Left colon (tissue), 2 donors: ENCODE measurements around the gene DUOXA1. TPM values are rescaled to one million over a fixed set of nuclear protein-coding genes. Genes with fewer than 3 reads are reported as not detected.
A peak's percentile ranks its signal among the peaks of the same experiment; 100 is the strongest.

Source experiments
- ATAC-seq: fragments of 200-7000 bp; cut with Tn5 transposase; one replicate; pipeline ENCODE4 v1.9.1; 2020; ENCODE audit warnings: mild to moderate bottlenecking, moderate library complexity
- DNase-seq, 2 donors: peaks; one replicate each; pipeline ENCODE4 v3.0.0-alpha.2; 2020
- intact Hi-C, 2 donors: fragments of 100-400 bp; cut with DNase I in 1 of 2; cut with micrococcal nuclease in 1 of 2; formaldehyde crosslinking; loops; one replicate each; pipeline versions ENCODE4 v1.11.2 to v1.14.0; 2022; cut with DNase I, micrococcal nuclease
- long read RNA-seq: library from polyadenylated mRNA; unstranded; transcript quantifications from one replicate; pipeline ENCODE4 v2.0.0, GENCODE V29; 2021
- total RNA-seq, 2 donors: library from RNA; stranded (reverse); fragmentation: NEBNext Ultra II Directional; extraction: Animal tissue kit (Norgen Biotek cat#: 25700); gene quantifications; one replicate each; pipeline ENCODE4 v1.2.1, GENCODE V29; 2021
- donor health status: DM: no; HTN: no; CAD: no.
- donor health status: DM: yes; HTN: yes; CAD: no.

Gene DUOXA1, protein sequence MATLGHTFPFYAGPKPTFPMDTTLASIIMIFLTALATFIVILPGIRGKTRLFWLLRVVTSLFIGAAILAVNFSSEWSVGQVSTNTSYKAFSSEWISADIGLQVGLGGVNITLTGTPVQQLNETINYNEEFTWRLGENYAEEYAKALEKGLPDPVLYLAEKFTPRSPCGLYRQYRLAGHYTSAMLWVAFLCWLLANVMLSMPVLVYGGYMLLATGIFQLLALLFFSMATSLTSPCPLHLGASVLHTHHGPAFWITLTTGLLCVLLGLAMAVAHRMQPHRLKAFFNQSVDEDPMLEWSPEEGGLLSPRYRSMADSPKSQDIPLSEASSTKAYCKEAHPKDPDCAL
- 1 to 10 TPM in 1 of 2 donors, under 1 TPM in 1; 0.67 to 1.6 TPM for total RNA-seq
- long read RNA-seq: 0 reads

DNA sequence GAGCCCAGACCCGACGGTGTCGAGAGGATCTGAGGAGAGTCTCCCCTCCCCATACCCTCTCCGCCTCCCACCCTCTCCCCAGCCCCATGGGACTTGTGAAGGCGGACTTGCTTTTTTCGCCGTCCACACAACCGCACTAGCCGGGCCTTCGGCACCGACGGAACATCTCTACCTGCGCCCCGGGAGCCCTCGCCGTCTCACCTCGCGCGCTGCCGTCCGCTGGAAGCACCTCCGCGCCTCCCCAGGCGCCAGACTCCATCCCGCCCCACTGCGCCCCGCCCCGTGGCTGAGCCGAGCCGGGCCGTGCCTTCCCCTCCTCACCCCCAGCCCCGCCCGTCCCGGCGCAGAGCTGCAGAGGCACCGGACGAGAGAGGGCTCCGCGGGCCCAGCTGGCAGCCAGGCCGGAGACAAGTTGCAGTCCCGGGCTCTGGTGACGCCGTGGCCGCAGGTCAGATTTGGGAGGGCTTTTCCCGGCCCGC lies at the start of gene DUOXA1, which contains the start of gene DUOX1:
DUOXA1 (minus strand) TSS at position 229 of the 479 bp plus-strand sequence. CDS start 6,865 bp downstream, outside the sequence.
DUOX1 (plus strand) TSS at position 344 of the 479 bp plus-strand sequence. CDS start 1,973 bp downstream, outside the sequence.
- peak; percentile 90 for ATAC-seq
- intact Hi-C loops: no loop called here
- DNase-seq: peak in 1 of 2 donors; percentile 64

DNA sequence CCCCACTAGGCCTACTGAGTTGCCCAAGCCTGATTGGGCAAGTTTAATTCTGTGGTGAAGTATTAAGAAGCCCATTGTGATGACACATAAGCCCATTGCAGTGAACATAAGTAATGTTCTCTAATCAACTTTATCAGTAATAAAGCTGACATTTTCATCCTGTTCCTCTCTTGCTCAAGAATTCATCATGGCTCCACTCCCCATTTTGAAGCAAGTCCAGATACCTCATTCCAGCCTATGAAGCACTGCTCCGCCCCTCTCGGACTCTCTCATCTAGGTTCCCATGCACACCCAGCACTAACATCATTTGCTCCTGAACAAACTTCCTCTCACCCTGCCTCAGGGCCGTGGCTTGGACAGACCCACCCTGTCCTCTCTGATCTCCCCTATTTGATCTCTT lies 47.6 kb upstream of the DUOXA1 start:
- no peak for ATAC-seq
- DNase-seq: no peak
- intact Hi-C loops: no loop called here

DNA sequence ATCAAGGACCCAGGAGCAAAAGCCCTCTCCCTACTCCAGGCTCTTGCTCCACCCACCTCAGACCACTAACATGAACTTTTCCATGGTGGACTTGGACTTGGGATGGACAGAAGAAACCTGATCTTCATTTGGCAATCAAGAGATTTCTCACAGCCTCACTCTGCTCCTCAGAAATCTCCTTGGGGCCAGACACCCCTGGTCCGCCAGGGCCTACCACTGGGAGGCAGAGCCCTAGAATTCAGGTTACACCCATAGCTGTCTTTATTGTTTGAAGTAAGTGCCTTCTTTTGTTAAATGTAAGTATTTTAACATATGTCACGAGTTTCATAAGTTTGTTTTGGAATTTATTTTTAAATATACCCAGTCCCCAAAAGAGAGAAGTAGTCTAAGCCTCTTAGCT lies 44.9 kb upstream of the DUOXA1 start:
- intact Hi-C loops: no loop called here
- no peak for ATAC-seq

DNA sequence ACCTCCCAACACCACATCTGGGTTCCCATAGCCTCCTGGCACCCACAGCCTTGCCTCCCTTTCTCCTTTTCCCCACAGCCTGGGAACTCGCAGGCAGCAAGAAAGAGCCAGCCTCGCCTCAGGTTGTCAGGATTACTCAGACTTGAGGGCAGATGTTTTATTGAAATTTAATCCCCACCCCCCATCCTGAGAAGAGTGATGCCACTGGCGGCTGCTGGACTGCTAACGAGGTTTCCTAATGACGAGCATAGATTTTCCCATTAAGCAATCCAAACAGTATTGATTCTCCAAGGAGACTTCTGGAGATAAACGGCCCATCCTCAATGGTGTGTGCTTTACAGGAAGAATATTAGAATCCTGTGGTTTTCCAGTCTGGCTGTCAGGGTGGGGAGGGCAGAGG lies 44.4 kb upstream of the DUOXA1 start:
- DNase-seq: no peak
- ATAC-seq: no peak
- intact Hi-C loops: no loop called here

More for the DNA sequence above, 44.9 kb upstream of the DUOXA1 start:
- DNase-seq: no peak

DNA sequence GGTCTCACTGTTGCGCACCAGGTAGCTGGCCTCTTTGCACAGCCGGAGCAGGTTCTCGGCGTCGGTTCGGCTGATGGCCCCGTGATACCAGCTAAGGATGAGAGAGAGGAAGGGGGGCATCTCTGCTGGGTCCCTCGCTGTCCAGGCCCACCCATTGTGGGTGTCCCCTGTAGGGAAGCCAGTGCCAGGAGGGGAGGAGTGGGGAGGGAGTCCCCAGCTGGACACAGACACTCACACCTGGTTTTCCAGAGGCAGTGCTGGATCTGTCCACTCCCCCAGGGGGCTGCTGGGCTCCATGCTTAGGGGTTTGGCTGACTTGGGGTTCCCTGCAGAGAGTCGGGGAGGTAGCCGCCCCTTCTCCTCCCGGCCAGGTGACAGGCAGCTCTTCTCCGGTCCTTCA lies 42.2 kb upstream of the DUOXA1 start:
- no peak for ATAC-seq
- intact Hi-C loops: no loop called here
- no peak for DNase-seq

DNA sequence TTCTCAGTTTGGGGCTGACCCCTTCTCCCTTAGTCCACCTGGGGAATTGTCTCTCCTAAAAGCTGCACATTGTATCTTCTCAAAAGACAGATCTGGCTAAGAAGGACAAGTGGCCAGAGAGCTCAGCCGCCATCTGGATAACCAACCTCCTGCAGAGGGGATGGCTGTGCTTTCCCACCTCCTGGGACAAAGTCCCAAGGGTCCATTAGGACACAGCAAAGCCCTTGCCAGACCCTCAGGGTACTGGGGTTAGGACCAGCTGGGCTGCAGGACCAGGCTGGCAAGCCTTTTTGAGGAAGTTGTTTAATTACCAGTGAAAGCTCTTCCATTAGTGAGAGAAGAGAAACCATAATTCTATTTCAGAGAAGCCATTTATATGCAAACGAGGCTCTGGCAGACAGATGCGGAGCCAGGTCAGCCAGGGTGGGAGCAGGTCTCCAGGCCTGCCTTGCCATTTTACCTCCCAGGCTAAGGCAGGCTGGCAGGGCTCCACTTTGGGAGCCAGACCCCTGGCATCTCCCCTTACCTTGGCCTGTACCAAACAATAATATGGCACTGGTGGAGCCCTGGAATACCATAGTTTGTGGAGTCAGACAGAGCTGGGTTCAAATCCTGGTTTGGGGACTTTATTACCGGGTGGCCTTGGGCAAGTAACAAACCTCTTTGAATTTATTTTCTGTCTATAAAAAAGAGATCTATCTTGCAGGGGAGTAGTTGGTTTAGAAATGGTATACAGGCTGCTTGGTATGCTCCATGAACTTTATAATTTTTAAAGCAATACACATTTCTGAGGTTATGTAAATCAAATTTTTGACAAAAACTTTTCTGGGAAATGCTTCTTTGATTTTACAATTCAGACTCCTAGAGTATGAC lies 40.2 kb upstream of the DUOXA1 start:
- intact Hi-C loops: no loop called here
- DNase-seq (no peak), ATAC-seq (no peak)

DNA sequence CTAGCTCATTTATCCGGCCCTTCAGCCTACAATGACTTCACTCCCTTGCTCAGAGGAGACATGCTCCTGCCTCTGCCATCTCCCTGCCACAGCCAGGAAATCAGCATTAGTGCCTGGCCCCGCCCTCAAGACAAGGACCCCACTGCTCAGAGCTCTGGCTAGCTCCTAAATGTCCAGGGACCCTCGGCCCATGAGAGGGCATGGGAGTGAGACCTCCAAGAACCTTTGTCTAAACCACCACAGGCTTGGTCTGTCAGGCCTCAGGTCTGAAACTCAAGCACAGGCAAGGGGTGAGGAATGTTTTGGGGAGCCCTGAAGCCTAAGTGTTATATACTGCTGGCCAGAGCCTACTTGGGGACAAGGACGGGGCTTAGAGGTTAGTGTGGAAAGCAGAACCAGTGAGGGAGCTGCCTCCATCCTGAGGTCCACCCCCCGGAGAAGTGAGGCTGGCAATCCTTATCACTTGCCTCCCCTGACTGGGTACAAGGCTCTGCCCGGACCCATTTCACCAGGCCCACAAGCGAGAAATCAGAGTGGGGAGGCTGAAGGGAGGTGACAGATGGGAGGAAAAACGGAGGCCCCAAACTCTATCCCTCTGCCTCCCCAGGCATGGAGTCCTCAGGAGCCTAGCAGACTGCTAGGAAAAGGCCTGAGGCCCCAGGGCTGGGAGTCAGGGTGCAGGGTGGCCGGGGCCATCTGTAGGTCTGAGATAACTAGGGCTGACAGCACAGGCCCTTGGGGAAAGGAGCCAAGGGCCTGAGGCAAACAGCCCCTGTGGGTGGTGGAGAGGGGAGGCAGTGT lies 39.3 kb upstream of the DUOXA1 start:
- DNase-seq: no peak
- intact Hi-C loops: no loop called here
- ATAC-seq: no peak

DNA sequence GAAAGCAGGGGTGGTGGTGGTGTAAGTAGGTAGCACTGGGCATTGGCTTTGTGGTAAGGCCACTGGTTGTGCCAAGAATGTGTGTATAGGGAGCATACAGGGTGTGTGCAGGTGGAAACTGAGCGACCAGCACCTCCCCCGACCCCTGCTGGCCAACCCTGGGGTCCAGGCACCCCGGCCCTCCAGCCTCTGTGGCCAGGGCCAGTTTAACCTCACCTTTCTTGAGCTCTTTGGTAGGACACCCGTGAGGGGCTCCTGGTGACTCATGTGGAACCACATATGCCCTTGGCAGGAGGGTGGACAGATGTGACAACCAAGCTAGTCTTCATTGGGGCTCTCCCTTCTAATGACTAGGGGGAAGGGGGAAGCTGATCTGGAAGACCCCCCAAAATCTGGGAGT lies 38.6 kb upstream of the DUOXA1 start:
- intact Hi-C loops: no loop called here
- ATAC-seq: no peak
- DNase-seq: no peak

DNA sequence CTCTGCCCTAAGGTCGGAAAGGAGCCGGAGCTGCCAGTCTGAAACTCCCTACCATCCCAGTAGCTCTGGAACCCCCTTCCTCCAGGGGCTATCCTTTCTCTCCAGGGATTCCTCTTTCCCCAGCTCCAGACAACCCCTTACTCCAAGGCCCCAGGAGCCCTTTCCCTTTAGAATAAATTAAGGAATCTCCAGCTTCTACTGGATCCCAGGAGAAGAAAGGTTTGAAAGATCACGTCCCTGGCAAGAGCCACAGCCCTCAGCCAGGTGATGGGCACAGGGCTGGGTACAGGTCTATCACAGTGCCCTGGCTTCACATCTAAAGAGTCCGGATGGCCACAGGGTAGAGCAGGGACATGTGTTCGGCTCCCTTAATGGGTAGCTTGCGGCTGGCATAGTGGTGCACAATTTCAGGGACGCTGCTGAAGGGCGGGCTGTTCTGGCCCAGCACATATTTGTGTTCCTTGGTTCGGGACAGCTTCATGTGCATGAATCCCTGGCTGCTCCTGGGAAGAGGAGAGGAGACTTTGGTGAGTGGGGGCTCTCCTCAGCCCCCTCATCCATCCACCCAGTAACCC lies 38.0 kb upstream of the DUOXA1 start:
- intact Hi-C loops: no loop called here
- no peak for DNase-seq
- no peak for ATAC-seq

DNA sequence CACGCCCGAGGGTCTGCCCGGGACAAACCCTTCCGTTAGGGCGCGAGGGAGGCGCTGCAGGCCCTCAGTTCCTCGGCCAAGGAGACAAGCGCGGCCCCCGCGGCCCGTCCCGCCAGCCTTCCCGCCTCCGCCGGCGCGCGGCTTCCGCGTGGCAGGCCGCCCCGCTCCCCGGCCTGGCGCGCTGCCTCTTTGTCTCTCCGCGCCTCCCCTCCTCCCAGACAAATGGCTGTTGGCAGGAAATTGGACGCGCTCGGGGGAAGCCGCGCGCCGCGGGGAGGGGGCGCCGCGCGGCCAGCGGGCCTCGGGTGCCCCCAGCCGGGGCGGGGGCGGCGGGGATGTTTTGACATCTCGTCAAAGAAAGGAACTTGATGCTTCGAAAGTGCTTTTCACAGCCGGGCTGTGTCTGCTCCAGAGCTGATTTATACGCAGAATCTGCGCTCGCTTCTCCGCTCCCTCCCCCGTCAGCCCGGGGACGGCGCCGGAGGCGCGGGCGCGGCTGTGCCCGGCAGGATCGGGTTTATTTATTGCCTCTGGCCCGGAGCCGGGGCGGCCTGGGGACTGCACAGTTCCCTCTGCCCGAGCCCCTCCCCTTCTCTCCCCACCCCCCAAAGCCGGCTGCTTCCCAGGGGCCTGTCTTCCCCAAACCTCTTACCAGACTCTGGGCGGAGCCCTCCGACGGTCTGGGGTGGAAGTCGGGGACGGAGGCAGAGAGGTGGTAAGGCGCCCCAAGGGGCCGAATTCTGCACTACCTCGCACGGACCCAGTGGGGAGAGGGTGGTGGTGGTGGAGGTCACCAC lies 37.4 kb upstream of the DUOXA1 start:
- intact Hi-C loops: no loop called here
- ATAC-seq (peak; percentile 88), DNase-seq (peak; percentile 91)

DNA sequence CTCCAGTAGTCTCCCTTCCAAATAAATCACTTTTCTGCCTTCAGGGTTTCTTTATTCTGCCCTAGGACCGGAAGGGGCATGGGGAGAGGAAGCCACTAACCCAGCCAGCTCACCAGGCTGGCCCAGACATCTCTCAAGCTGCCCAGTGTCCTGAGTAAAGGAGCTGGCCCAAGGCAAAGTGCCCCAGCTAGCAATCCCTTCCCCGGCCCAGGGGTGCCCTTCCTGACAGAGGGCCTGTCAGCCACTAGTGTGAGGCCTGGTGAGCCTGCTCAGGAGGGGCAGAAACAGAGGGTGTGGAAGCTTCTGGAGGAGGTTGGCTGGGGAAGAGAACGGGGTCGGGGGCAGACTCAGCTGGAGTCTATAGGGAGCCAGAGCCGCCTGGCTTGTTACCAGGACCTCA lies 35.9 kb upstream of the DUOXA1 start:
- ATAC-seq: no peak
- intact Hi-C loops: no loop called here
- DNase-seq: no peak

DNA sequence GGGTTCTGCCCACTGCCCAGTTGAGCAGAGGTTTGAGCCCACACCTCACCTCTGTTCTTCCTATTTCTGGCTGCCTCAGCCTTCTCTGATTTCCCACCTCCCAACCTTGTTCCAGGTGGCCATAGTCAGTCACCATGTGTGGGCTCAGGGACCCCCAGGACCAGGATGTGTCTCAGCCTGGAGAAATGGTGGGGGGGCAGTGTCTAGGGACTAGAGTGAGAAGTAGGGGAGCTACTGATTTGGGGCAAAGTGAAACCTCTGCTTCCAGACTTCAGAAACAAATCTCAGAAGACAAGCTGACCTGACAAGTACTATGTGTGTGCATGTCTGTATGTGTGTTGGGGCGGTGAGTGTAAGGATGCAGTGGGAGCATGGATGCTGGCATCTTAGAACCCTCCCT lies 35.2 kb upstream of the DUOXA1 start:
- DNase-seq: no peak
- no peak for ATAC-seq
- intact Hi-C loops: loop anchor here in 1 of 2 donors (5.0 kb wide), 1 partner anchor 232 kb away; no protein-coding TSS in a partner anchor

DNA sequence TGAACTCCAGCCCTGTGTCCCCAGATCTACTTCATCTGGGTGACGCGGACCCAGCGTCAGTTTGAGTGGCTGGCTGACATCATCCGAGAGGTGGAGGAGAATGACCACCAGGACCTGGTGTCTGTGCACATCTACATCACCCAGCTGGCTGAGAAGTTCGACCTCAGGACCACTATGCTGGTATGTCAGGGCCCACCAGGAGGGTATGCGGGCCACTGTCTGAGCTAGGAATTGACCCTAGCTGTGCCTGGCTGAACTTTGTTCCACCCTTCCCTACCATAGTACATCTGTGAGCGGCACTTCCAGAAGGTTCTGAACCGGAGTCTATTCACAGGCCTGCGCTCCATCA lies 33.8 kb upstream of the DUOXA1 start:
- ATAC-seq (no peak), DNase-seq (no peak)
- intact Hi-C loops: loop anchor here in 1 of 2 donors (5.0 kb wide), 1 partner anchor 234 kb away; no protein-coding TSS in a partner anchor

DNA sequence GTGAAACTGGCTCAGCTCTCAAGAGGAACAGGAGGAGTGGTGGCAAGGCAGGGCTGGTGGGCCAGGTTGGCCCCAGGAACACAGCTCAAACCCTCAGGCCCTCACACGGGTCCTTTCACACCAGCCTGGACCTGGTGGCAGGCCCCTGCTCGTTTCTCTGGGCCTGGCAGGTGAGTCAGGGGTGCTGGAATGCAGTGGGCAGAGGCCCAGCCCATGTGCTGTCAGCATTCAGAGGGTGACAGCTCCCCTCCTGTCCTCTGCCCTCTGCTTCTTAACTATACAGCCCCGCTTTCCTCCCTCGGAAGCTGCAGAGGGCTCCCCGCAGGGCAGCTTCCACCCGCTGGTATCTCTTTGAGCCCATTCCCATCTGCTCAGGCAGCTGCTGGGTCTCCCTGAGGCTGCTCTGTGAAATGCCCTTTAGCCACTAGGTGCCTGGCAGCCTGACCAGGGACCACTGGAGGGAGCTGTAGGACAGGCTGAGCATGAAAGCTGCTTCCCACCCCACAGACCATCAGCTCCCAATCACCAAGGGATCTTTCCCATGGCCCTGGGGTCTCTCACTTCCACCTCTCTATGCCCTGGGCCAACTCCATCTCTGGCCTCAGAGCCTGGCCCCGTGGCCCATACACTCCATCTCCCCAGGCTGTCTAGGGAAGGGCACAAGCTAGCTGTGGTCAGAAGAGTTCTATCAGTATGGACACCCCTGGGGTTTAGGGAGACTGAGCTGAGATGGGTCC lies 33.3 kb upstream of the DUOXA1 start:
- DNase-seq (peak; percentile 71 to 84), ATAC-seq (peak; percentile 61)
- intact Hi-C loops: loop anchor here in 1 of 2 donors (5.0 kb wide), 1 partner anchor 234 kb away; no protein-coding TSS in a partner anchor

DNA sequence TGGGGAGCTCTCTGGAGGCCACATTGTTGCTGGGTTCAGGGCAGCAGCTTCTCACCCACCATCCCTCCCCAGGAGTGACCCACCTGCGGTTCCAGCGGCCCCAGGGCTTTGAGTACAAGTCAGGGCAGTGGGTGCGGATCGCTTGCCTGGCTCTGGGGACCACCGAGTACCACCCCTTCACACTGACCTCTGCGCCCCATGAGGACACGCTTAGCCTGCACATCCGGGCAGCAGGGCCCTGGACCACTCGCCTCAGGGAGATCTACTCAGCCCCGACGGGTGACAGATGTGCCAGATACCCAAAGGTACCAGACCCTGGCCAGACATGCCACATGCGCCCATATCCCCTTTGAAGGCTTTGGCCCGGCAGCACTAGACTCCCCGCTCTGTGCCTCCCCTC lies 32.0 kb upstream of the DUOXA1 start:
- DNase-seq: no peak
- intact Hi-C loops: loop anchor here in 1 of 2 donors (5.0 kb wide), 1 partner anchor 236 kb away; no protein-coding TSS in a partner anchor
- no peak for ATAC-seq

DNA sequence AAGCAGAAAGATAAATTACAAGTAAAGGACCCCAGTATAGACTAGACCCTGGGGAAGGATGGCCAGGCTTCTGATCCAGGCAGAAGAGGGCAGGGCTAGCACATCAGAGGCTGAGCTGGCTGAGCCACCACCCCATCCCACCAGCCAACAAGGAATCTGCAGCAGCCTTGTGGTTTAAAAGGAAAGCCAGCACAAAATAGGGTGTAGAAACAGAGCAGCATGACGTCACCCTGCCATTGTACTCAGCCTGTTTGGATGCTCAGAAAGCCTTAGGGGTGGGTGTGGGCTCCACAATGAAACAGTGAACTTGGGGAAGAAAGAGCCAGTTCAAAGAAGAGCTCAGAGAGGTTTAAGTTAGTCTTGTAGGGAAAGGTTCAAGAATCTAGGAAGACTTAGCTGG lies 28.3 kb upstream of the DUOXA1 start:
- DNase-seq (no peak), ATAC-seq (no peak)
- intact Hi-C loops: loop anchor here in 1 of 2 donors (5.0 kb wide), 1 partner anchor 49 kb away; no protein-coding TSS in a partner anchor
